ENCODE measurements around the gene TMEM87A.

The TMEM87A gene

GRCh38 chr15:42171795-42172194 is 101.4 kb downstream of the TMEM87A start:
- no peaks in the 10 kb centered on the region for H3K9me2 ChIP-seq (replicated peaks; ENCODE audit: insufficient read depth, low read length)
- H4K20me1 ChIP-seq (ENCODE audit: insufficient read depth, low read length), result no peaks in the 10 kb centered on the region
- no peak overlapping the region for H2AFZ ChIP-seq (ENCODE audit: low read length)
- H3K27me3 ChIP-seq (replicated peaks; ENCODE audit: insufficient read depth, low read length), result no peaks in the 10 kb centered on the region
- peaks cover 14% of the 10 kb centered on the region for H3K4me1 ChIP-seq (ENCODE audit: low read length)
- peaks cover 6% of the 10 kb centered on the region; the same call in 1 of the 2 replicates for H3K36me3 ChIP-seq (replicated peaks; ENCODE audit: insufficient read depth, low read length)
- no peak overlapping the region for H3K4me2 ChIP-seq (ENCODE audit: low read depth, low read length)
- no peak overlapping the region for H3K9ac ChIP-seq (ENCODE audit: low read length)
- no peaks in the 10 kb centered on the region for H3K9me3 ChIP-seq (replicated peaks; ENCODE audit: insufficient read depth, low read length)
- TF ChIP-seq CTCF (IDR thresholded peaks at IDR 0.05; ENCODE audit: low read length) (no peak), EZH2 (optimal IDR thresholded peaks at IDR 0.05; ENCODE audit: low read depth, low read length) (no peak), EZH2phosphoT487 (IDR thresholded peaks at IDR 0.05; ENCODE audit: low read length) (no peak)
- no peaks in the 10 kb centered on the region for H3F3A ChIP-seq (ENCODE audit: insufficient read depth, low read length)
- H3K27ac ChIP-seq (ENCODE audit: low read length), result no peak overlapping the region
- H3K4me3 ChIP-seq (ENCODE audit: low read length), result no peak overlapping the region
- no peaks in the 10 kb centered on the region for H3K79me2 ChIP-seq (ENCODE audit: low read length)
- no peak for DNase-seq

DNA sequence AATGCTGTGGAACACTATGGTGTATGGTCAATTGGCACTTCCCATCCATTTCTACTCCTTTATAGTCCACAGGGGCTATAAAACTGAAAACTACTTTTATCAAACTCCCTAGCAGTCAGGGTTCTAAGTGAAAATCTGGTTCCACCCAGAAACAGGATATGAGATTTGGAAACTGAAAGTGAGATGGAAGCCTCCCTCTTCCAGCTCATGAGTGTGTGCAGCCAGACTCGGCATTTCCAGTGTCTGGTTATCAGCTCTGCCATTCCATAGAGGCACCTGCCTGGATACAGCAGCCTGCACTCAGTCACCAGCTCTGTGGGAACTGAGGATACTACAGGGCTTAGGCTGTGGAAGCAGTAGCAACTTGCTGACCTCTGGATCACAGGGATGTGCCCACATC is 102.1 kb downstream of the TMEM87A start:
- no peak for TF ChIP-seq EZH2phosphoT487 (IDR thresholded peaks at IDR 0.05; ENCODE audit: low read length)
- TF ChIP-seq CTCF (IDR thresholded peaks at IDR 0.05; ENCODE audit: low read length), result no peak
- TF ChIP-seq EZH2 (optimal IDR thresholded peaks at IDR 0.05; ENCODE audit: low read depth, low read length), result no peak
- Histone ChIP-seq H3K4me3 (ENCODE audit: low read length) (no peak overlapping the region), H3K36me3 (replicated peaks; ENCODE audit: insufficient read depth, low read length) (peaks cover 6% of the 10 kb centered on the region; the same call in 1 of the 2 replicates)

GRCh38 chr15:42166225-42166940 is 106.8 kb downstream of the TMEM87A start:
- no peak for DNase-seq
- Histone ChIP-seq H3F3A (ENCODE audit: insufficient read depth, low read length) (no peaks in the 10 kb centered on the region), H3K9me3 (replicated peaks; ENCODE audit: insufficient read depth, low read length) (no peaks in the 10 kb centered on the region), H3K9me2 (replicated peaks; ENCODE audit: insufficient read depth, low read length) (no peaks in the 10 kb centered on the region), H3K27me3 (replicated peaks; ENCODE audit: insufficient read depth, low read length) (no peaks in the 10 kb centered on the region), H3K4me3 (ENCODE audit: low read length) (no peak overlapping the region), H3K79me2 (ENCODE audit: low read length) (no peaks in the 10 kb centered on the region), H2AFZ (ENCODE audit: low read length) (no peak overlapping the region), H3K9ac (ENCODE audit: low read length) (no peak overlapping the region), H4K20me1 (ENCODE audit: insufficient read depth, low read length) (no peaks in the 10 kb centered on the region), H3K36me3 (replicated peaks; ENCODE audit: insufficient read depth, low read length) (peaks cover 6% of the 10 kb centered on the region; the same call in 1 of the 2 replicates), H3K4me2 (ENCODE audit: low read depth, low read length) (no peak overlapping the region), H3K4me1 (ENCODE audit: low read length) (peaks cover 8% of the 10 kb centered on the region), H3K27ac (ENCODE audit: low read length) (no peak overlapping the region)
- TF ChIP-seq EZH2 (optimal IDR thresholded peaks at IDR 0.05; ENCODE audit: low read depth, low read length), result no peak
- TF ChIP-seq CTCF (IDR thresholded peaks at IDR 0.05; ENCODE audit: low read length), result no peak
- no peak for TF ChIP-seq EZH2phosphoT487 (IDR thresholded peaks at IDR 0.05; ENCODE audit: low read length)

More for the DNA sequence above, 102.1 kb downstream of the TMEM87A start:
- H2AFZ ChIP-seq (ENCODE audit: low read length), result no peak overlapping the region
- no peaks in the 10 kb centered on the region for H4K20me1 ChIP-seq (ENCODE audit: insufficient read depth, low read length)
- peaks cover 14% of the 10 kb centered on the region for H3K4me1 ChIP-seq (ENCODE audit: low read length)
- peak; percentile 19 for DNase-seq
- H3K4me2 ChIP-seq (ENCODE audit: low read depth, low read length), result 0 out of 2 replicates have a peak overlapping the region, but pooled peaks have one; percentile 8
- no peak overlapping the region for H3K27ac ChIP-seq (ENCODE audit: low read length)
- no peaks in the 10 kb centered on the region for H3K79me2 ChIP-seq (ENCODE audit: low read length)
- no peaks in the 10 kb centered on the region for H3K27me3 ChIP-seq (replicated peaks; ENCODE audit: insufficient read depth, low read length)
- no peaks in the 10 kb centered on the region for H3K9me3 ChIP-seq (replicated peaks; ENCODE audit: insufficient read depth, low read length)
- no peaks in the 10 kb centered on the region for H3K9me2 ChIP-seq (replicated peaks; ENCODE audit: insufficient read depth, low read length)
- no peak overlapping the region for H3K9ac ChIP-seq (ENCODE audit: low read length)
- no peaks in the 10 kb centered on the region for H3F3A ChIP-seq (ENCODE audit: insufficient read depth, low read length)

All from MM.1S (cell line).